Progenitor cell of endocrine pancreas (in vitro differentiated cells): ENCODE results near the gene ADAMTS2. TPM values are rescaled to one million over a fixed set of nuclear protein-coding genes. Genes with fewer than 3 reads are reported as not detected.

ENCODE experiments used
- DNase-seq: peaks from one replicate; pipeline ENCODE4 v3.0.0; 2021; ENCODE audit warnings: low spot score; ENCODE audit not compliant: unreplicated experiment
- H3K27ac Mint-ChIP-seq: 2 replicates; pipeline ENCODE4 v1.8.0; 2021; ENCODE audit warnings: mild to moderate bottlenecking, moderate library complexity, mixed read lengths
- H3K27me3 Mint-ChIP-seq: 2 replicates; pipeline ENCODE4 v1.8.0; 2021; ENCODE audit warnings: mixed read lengths
- H3K36me3 Mint-ChIP-seq: 2 replicates; pipeline ENCODE4 v1.8.0; 2022; ENCODE audit warnings: mixed read lengths; ENCODE audit not compliant: insufficient read depth
- H3K4me1 Mint-ChIP-seq: 2 replicates; pipeline ENCODE4 v1.8.0; 2021; ENCODE audit warnings: low read depth, mixed read lengths
- H3K4me3 Mint-ChIP-seq: 2 replicates; pipeline ENCODE4 v1.8.0; 2021; ENCODE audit warnings: low read depth, mild to moderate bottlenecking, moderate library complexity, mixed read lengths
- H3K9me3 Mint-ChIP-seq: 2 replicates; pipeline ENCODE4 v1.8.0; 2021; ENCODE audit warnings: low read depth, mixed read lengths
- total RNA-seq: library from RNA; stranded (reverse); gene quantifications from 2 replicates; pipeline ENCODE4 v1.2.1, GENCODE V29; 2021
- TF ChIP-seq, protein P1 (sequence below): fragments of 200-600 bp; sonication (generic); IDR thresholded peaks from one replicate; pipeline ENCODE4 v1.5.0; 2021; ENCODE audit warnings: antibody characterized with exemption, mild to moderate bottlenecking; ENCODE audit not compliant: unreplicated experiment

Gene ADAMTS2
- total RNA-seq, 1 donor from 2014 or later: 2.5 TPM

DNA sequence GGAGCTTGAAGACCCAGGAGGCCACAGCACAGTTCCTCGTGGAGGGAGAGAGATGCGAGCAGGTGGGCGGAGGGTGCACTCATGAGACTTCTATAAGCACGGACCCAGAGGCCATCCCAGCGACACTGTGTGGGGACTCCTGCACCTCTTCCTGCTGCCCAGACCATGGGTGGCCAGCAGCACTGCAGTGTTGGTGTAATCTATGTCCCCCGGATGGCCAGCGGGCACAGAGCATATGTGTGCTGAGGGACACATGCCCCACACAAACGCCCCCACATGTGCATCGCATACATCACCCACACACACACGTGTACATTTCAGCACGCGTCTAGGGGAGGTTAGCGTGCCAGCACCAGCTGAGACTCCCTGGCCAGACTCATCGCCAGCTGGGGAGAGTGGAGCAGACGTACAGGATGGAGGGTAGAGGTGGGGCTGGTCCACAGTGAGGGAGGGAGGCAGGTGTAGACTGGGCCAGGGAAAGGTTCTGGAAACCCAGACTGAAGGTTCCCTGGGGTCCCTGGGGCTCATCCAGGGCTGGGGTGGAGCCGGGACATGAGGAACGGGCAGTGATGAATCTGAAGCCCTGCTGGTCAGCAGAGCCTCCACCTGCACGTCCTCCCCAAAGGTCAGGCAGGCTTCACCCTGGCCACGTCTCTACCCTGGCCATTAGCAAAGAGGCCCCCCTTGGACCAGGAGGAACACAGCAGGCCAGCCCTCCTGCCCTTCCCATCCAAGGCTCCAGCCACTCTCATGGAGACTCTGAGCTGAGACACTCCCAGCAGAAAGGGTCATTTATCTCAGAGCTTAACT, 27.6 kb downstream of the ADAMTS2 start:
- peaks cover 7% of the 10 kb centered on the region for H3K4me1 Mint-ChIP-seq
- H3K36me3 Mint-ChIP-seq: peaks cover 1% of the 10 kb centered on the region
- H3K4me3 Mint-ChIP-seq: no peak overlapping the region
- peaks cover 19% of the 10 kb centered on the region for H3K27me3 Mint-ChIP-seq
- no peak for DNase-seq
- H3K27ac Mint-ChIP-seq: no peak overlapping the region
- H3K9me3 Mint-ChIP-seq: peaks cover 6% of the 10 kb centered on the region
- TF ChIP-seq, protein P1, sequence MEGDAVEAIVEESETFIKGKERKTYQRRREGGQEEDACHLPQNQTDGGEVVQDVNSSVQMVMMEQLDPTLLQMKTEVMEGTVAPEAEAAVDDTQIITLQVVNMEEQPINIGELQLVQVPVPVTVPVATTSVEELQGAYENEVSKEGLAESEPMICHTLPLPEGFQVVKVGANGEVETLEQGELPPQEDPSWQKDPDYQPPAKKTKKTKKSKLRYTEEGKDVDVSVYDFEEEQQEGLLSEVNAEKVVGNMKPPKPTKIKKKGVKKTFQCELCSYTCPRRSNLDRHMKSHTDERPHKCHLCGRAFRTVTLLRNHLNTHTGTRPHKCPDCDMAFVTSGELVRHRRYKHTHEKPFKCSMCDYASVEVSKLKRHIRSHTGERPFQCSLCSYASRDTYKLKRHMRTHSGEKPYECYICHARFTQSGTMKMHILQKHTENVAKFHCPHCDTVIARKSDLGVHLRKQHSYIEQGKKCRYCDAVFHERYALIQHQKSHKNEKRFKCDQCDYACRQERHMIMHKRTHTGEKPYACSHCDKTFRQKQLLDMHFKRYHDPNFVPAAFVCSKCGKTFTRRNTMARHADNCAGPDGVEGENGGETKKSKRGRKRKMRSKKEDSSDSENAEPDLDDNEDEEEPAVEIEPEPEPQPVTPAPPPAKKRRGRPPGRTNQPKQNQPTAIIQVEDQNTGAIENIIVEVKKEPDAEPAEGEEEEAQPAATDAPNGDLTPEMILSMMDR: no peak

DNA sequence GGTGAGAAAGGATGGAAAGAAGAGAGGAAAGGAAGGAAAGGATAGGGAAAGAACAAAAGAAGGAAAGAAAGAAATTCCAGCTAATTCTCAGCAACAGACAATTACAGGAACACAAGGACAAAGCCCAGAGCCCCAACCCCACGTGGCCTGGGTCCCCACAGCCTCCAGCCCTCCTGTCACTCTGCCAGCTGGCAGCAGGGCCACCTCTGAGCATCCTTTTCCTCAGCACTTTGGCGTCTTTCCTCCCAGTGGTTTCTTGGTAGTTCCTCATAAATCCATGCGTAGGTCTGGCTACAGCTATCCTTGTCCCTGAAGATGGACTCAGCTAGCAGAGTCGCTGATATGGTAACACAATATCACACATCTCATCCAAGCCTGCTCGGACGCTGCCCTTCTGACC, 28.3 kb downstream of the ADAMTS2 start:
- Mint-ChIP-seq H3K27me3 (peaks cover 17% of the 10 kb centered on the region), H3K4me1 (peaks cover 7% of the 10 kb centered on the region), H3K4me3 (no peak overlapping the region), H3K36me3 (peaks cover 1% of the 10 kb centered on the region), H3K9me3 (peaks cover 6% of the 10 kb centered on the region), H3K27ac (no peak overlapping the region)
- TF ChIP-seq, protein P1: no peak
- no peak for DNase-seq

DNA sequence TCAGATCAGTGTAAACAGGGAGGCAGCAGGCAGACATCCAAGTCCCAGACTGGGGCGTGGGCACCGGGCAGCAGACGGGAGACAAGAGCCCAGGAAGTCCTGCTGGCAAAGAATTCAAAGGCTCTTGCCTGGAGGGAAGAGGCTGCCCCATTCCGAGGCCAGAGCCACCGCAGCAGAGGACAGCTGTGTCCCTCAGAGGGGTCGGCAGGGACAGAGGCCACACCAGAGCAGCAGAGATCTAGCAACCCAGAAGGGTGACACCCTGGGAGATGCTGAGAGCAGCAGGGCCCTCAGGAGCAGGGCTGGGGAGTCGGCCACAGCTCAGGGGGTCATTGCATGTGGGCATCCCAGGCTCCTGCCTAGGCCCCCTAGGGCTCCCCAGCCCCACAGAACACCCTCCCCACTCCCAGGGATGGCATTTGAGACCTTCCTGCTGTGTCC, 29.1 kb downstream of the ADAMTS2 start:
- H3K9me3 Mint-ChIP-seq: peaks cover 6% of the 10 kb centered on the region
- no peak overlapping the region for H3K4me3 Mint-ChIP-seq
- DNase-seq: no peak
- H3K27ac Mint-ChIP-seq: no peak overlapping the region
- peaks cover 11% of the 10 kb centered on the region for H3K27me3 Mint-ChIP-seq
- H3K4me1 Mint-ChIP-seq: peaks cover 7% of the 10 kb centered on the region
- peaks cover 1% of the 10 kb centered on the region for H3K36me3 Mint-ChIP-seq
- TF ChIP-seq, protein P1: no peak

DNA sequence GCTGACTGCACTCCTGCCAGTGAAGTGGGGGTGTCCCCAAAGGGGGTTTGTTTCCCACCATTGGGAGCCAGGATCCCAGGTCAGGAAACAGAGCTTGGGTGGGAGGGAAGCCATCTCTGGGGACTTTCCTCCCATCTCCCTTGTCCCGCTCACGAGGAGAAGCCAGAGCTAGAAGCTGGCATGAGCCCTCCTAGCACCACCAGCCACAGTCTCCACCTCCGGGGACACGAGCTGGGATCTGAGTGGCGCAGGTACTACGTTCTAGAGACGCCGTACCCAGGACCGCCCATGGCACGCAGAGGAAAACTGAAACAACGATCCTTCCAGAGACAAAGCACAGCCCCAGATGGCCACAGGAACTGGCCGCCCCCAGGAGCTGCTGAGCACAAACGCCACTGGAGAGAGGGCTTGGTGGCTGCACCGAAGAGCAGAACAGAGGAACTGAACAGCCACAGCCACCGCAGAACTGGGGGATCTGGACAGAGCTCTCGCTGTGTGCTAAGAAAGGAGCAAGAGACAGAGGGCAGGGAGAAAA, 29.8 kb downstream of the ADAMTS2 start:
- Mint-ChIP-seq H3K4me1 (peaks cover 7% of the 10 kb centered on the region), H3K4me3 (no peak overlapping the region), H3K27me3 (peaks cover 9% of the 10 kb centered on the region), H3K9me3 (peaks cover 6% of the 10 kb centered on the region), H3K36me3 (peaks cover 1% of the 10 kb centered on the region), H3K27ac (no peak overlapping the region)
- TF ChIP-seq, protein P1: no peak
- DNase-seq: no peak

DNA sequence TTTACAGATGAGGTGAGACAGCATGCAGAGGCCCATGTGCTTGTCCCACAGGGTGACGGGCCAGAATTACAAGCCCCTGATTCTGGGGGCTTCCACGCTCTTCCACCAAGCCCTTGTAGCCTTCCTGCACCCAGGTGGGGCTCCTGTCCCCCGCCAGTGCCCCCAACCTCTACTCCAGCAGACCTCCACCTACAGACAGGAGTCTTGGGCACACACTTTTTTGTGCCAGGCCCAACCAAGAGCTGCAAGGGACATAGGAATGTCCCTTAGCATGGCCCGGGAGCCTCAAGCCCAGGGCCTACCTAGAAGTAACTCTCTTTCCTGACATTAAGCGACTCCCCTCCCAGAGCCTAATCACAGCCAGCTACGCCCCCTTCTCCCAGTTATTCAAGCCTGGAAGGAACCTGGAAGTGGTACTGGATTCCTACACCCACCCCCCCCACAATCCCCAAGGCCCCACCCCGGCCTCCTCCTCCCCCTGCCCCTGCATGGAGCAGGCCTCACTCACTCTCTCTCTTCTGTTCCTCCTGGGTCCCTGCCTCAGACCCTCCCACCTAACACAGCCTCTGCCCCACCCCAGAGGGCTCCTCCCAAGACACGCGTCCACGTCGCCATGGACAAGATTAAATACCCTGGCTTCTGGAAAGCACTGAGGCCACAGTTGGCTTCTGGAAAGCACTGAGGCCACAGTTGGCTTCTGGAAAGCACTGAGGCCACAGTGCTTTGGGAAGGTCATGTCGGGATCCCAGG, 30.5 kb downstream of the ADAMTS2 start:
- no peak for DNase-seq
- Mint-ChIP-seq H3K9me3 (peaks cover 6% of the 10 kb centered on the region), H3K27me3 (peaks cover 9% of the 10 kb centered on the region), H3K27ac (no peak overlapping the region), H3K4me1 (peaks cover 4% of the 10 kb centered on the region), H3K4me3 (no peak overlapping the region), H3K36me3 (peaks cover 1% of the 10 kb centered on the region)
- TF ChIP-seq, protein P1: no peak
